ENCODE measurements around the gene CRYM.

The CRYM gene

GRCh38 chr16:21211486-21211885 is 66.6 kb downstream of the CRYM start, which contains the start of gene ZP2:
TSS of gene ZP2 (minus strand) at chr16:21211574. CDS start at chr16:21211547, 27 bp downstream.
- H3K79me1 ChIP-seq (replicated peaks; ENCODE audit: low read length, poor library complexity, severe bottlenecking): no peaks in the 10 kb centered on the region
- no peaks in the 10 kb centered on the region for H3K9me3 ChIP-seq (ENCODE audit: control insufficient read depth, low read length)
- no peak within 1 kb of the TSS for H3K14ac ChIP-seq (ENCODE audit: low read length in 2 of 2)
- H3K9ac ChIP-seq (ENCODE audit: low read length): no peak within 1 kb of the TSS
- H3K27me3 ChIP-seq (ENCODE audit: control insufficient read depth in 1 of 2, insufficient read depth in 1 of 2, low read length in 2 of 2): peaks cover 37 to 48% of the 10 kb centered on the region in 2 experiments
- H4K8ac ChIP-seq (ENCODE audit: low read length): no peak within 1 kb of the TSS
- no peak within 1 kb of the TSS for H2BK120ac ChIP-seq (ENCODE audit: low read depth, low read length)
- H2BK12ac ChIP-seq (ENCODE audit: low read length in 2 of 2): no peak within 1 kb of the TSS
- H3K4me1 ChIP-seq (ENCODE audit: control insufficient read depth, insufficient read depth, low read depth, low read length): no peaks in the 10 kb centered on the region
- H3K4ac ChIP-seq (ENCODE audit: low read depth in 1 of 2, low read length in 2 of 2): no peak within 1 kb of the TSS
- no peak within 1 kb of the TSS for H3K23ac ChIP-seq (ENCODE audit: low read length in 2 of 2)
- WGBS: 76% methylated on average over 5 of the region's 5 CpGs
- H2AFZ ChIP-seq (ENCODE audit: low read depth, low read length): no peak within 1 kb of the TSS
- no peak within 1 kb of the TSS for H2AK5ac ChIP-seq (ENCODE audit: low read length, severe bottlenecking)
- no peak within 1 kb of the TSS for H3K18ac ChIP-seq (ENCODE audit: low read depth in 1 of 2, low read length in 2 of 2)
- H3K4me3 ChIP-seq (ENCODE audit: insufficient read depth in 1 of 2, low read depth in 1 of 2, low read length in 2 of 2): no peak within 1 kb of the TSS
- no peak within 1 kb of the TSS for H3K4me2 ChIP-seq (ENCODE audit: low read length, poor library complexity, severe bottlenecking)
- DNase-seq: no peak
- H2BK5ac ChIP-seq (ENCODE audit: low read depth, low read length, poor library complexity, severe bottlenecking): no peak within 1 kb of the TSS
- H4K91ac ChIP-seq (ENCODE audit: low read length): no peak within 1 kb of the TSS
- H3K27ac ChIP-seq (ENCODE audit: low read length, poor library complexity, severe bottlenecking): no peak within 1 kb of the TSS
- H3K36me3 ChIP-seq (ENCODE audit: control insufficient read depth in 1 of 2, insufficient read depth in 2 of 2, low read depth in 1 of 2, low read length in 2 of 2): no peaks in the 10 kb centered on the region
- H2BK15ac ChIP-seq (ENCODE audit: low read depth, poor library complexity, severe bottlenecking): no peak within 1 kb of the TSS
